Esophagus squamous epithelium (tissue), 4 donors: ENCODE data around the gene PDXDC1.
"Not testable (repeated sequence)": the region's sequence is repeated elsewhere in the genome, so short reads cannot be mapped to it uniquely, and the experiment has no call there.

Experiments used
- CTCF ChIP-seq, 6 experiments: fragments of 450-650 bp in 4 of 6; fragments of 200-600 bp in 2 of 6; sonication (generic) in 2 of 6; IDR thresholded peaks; one replicate each; pipeline ENCODE4 v1.5.1; 2016 to 2019; ENCODE audit warnings: antibody characterized with exemption in 6 of 6, mild to moderate bottlenecking in 4 of 6, moderate library complexity in 4 of 6
- POLR2A ChIP-seq, 4 donors: fragments of 450-650 bp; IDR thresholded peaks; one replicate each; pipeline ENCODE4 v1.6.1; 2017; ENCODE audit warnings: antibody characterized with exemption in 4 of 4, mild to moderate bottlenecking in 4 of 4, moderate library complexity in 3 of 4

DNA sequence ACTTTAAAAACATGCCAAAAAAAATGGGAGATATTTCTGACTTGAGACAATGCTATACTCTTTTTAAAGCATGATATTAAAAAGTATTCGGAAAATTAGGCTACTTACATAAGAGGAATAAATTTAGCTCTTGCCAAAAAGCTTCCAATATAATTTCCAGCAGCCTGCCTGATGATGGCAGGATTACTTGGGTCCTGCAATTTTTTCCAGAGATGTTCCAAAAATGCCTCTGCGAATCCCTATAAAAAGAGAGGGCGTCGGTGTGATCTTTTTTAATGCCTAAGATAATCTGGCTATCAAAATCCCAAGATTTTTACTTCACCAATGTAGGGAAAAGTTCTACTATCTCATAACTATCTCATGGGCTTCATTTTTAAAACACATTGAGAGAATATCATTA, 96.2 kb downstream of the PDXDC1 start:
- TF ChIP-seq CTCF, POLR2A (IDR thresholded peaks at IDR 0.05): not testable (repeated sequence)
